Activated naive CD4-positive, alpha-beta T cell treated with anti-CD3 and anti-CD28 coated beads, Interleukin-2, amount 50 U/mL, for 24 hours (primary cell): ENCODE data around the gene POLQ.
"Not testable (repeated sequence)": the region's sequence is repeated elsewhere in the genome, so short reads cannot be mapped to it uniquely, and the experiment has no call there.

Experiments
- H3K27ac Mint-ChIP-seq: one replicate; pipeline ENCODE4 v1.8.0; 2021; ENCODE audit warnings: mild to moderate bottlenecking, mixed read lengths
- H3K27me3 Mint-ChIP-seq: one replicate; pipeline ENCODE4 v1.8.0; 2021; ENCODE audit warnings: mixed read lengths
- H3K36me3 Mint-ChIP-seq: one replicate; pipeline ENCODE4 v1.8.0; 2021; ENCODE audit warnings: mixed read lengths
- H3K4me1 Mint-ChIP-seq: one replicate; pipeline ENCODE4 v1.8.0; 2021; ENCODE audit warnings: mixed read lengths
- H3K4me3 Mint-ChIP-seq: one replicate; pipeline ENCODE4 v1.8.0; 2021; ENCODE audit warnings: mild to moderate bottlenecking, mixed read lengths
- H3K9me3 Mint-ChIP-seq: one replicate; pipeline ENCODE4 v1.8.0; 2021; ENCODE audit warnings: mixed read lengths

The POLQ gene

DNA sequence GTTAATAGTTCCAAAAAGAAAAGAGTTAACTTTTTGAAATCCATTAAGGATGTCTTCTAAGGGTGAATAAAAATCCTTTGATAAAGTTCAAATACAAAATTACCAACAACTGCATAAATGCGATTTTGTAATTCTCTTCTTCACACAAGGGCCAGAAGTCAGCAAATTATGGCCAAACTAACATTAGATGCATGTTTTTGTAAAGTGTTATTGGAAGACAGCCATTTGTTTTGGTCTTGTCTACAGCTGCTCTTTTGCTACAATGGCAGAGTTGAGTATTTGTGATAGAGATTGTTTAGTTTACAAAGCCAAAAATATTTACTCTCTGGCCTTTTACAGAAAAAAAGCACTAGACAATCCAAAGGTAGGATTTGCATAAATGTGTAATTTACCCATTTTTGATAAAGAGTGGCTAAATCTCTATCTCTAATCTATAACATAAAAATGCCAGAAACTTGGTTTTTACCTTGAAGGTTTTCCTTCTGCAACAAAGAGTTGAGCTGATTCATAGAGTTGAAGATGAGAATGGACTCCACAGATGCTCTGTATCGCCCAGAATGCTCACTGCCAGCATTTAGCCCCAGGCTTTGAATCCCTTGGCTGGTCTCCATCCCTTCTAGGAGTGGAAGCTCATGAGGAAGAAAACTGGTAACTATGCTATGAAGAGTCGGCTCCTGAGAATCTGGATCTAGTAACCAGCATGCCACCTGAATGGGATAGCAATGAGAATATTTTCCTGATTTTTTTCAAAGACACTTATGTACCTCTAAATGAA lies 64.5 kb downstream of the POLQ start:
- Mint-ChIP-seq H3K27ac (no peak overlapping the region), H3K4me3 (no peak overlapping the region), H3K27me3 (no peaks in the 10 kb centered on the region), H3K4me1 (no peaks in the 10 kb centered on the region), H3K36me3 (no peaks in the 10 kb centered on the region), H3K9me3 (no peaks in the 10 kb centered on the region)

GRCh38 chr3:121477589-121477988 lies 68.2 kb downstream of the POLQ start:
- Mint-ChIP-seq H3K4me1 (no peaks in the 10 kb centered on the region), H3K27ac (no peak overlapping the region), H3K27me3 (no peaks in the 10 kb centered on the region), H3K9me3 (no peaks in the 10 kb centered on the region), H3K36me3 (no peaks in the 10 kb centered on the region), H3K4me3 (no peak overlapping the region)

DNA sequence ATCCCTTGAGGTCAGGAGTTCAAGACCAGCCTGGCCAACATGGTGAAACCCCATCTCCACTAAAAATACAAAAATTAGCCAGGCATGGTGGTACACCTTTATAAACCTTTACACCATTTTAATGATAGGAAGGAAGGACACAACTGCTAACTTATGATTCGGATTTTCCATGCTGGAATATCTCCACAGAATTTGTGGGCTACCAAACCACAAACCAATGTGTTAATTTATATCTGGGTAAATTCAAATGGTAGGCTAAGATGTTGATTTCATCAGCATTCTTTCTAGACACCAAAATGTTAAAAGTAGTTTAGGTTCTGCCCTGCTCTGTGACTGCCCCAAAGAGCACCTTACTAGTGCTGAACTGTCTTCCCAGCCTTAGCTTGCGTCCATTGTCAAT lies 72.8 kb downstream of the POLQ start:
- Mint-ChIP-seq H3K4me3 (no peak overlapping the region), H3K4me1 (no peaks in the 10 kb centered on the region), H3K27me3 (no peaks in the 10 kb centered on the region), H3K9me3 (no peaks in the 10 kb centered on the region), H3K27ac (no peak overlapping the region), H3K36me3 (no peaks in the 10 kb centered on the region)

- no peaks in the 10 kb centered on the region for H3K4me1 Mint-ChIP-seq
- peaks cover 5% of the 10 kb centered on the region for H3K36me3 Mint-ChIP-seq
- H3K9me3 Mint-ChIP-seq: no peaks in the 10 kb centered on the region
- no peak overlapping the region for H3K4me3 Mint-ChIP-seq
- H3K27ac Mint-ChIP-seq: no peak overlapping the region
- no peaks in the 10 kb centered on the region for H3K27me3 Mint-ChIP-seq
Observed at GRCh38 chr3:121467085-121467484, 78.7 kb downstream of the POLQ start.

- Mint-ChIP-seq H3K4me3 (no peak overlapping the region), H3K27ac (no peak overlapping the region), H3K36me3 (peaks cover 5% of the 10 kb centered on the region), H3K27me3 (no peaks in the 10 kb centered on the region), H3K9me3 (no peaks in the 10 kb centered on the region), H3K4me1 (no peaks in the 10 kb centered on the region)
Observed at GRCh38 chr3:121463745-121464144, 82.0 kb downstream of the POLQ start.

GRCh38 chr3:121462565-121462964 lies 83.2 kb downstream of the POLQ start:
- Mint-ChIP-seq H3K4me1 (no peaks in the 10 kb centered on the region), H3K4me3 (no peak overlapping the region), H3K36me3 (peaks cover 5% of the 10 kb centered on the region), H3K9me3 (no peaks in the 10 kb centered on the region), H3K27me3 (no peaks in the 10 kb centered on the region), H3K27ac (no peak overlapping the region)

DNA sequence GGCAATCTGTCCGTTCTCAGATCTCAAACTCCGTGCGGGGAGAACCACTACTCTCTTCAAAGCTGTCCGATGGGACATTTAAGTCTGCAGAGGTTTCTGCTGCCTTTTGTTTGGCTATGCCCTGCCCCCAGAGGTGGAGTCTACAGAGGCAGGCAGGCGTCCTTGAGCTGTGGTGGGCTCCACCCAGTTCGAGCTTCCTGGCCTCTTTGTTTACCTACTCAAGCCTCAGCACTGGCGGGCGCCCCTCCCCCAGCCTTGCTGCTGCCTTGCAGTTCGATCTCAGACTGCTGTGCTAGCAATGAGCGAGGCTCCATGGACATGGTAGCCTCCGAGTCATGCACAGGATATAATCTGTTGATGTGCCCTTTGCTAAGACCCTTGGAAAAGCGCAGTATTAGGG lies 94.0 kb downstream of the POLQ start:
- H3K27ac Mint-ChIP-seq: not testable (repeated sequence)

DNA sequence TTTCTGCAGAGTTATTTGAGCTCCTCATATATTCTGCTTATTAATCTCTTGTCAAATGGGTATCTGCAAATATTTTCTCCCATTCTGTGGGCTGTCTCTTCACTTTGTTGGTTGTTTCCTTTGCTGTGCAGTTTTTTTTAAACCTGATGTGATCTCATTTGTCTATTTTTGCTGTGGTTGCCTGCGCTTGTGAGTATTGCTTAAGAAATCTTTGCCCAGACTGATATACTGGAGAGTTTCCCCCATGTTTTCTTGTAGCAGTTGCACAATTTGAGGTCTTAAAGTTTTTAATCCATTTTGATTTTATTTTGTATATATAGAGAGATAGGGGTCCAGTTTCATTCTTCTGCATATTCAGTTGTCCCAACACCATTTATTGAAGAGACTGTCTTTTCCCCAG lies 102.3 kb downstream of the POLQ start:
- Mint-ChIP-seq H3K4me1 (no peaks in the 10 kb centered on the region), H3K36me3 (peaks cover 3% of the 10 kb centered on the region), H3K27ac (no peak overlapping the region), H3K27me3 (no peaks in the 10 kb centered on the region), H3K9me3 (no peaks in the 10 kb centered on the region), H3K4me3 (no peak overlapping the region)

More for the DNA sequence above, 94.0 kb downstream of the POLQ start:
- not testable (repeated sequence) for H3K4me1 Mint-ChIP-seq, H3K4me3 Mint-ChIP-seq, H3K27me3 Mint-ChIP-seq, H3K9me3 Mint-ChIP-seq
- peaks cover 11% of the 10 kb centered on the region for H3K36me3 Mint-ChIP-seq

- Mint-ChIP-seq H3K27me3 (no peaks in the 10 kb centered on the region), H3K36me3 (no peaks in the 10 kb centered on the region), H3K9me3 (no peaks in the 10 kb centered on the region), H3K4me1 (peaks cover 13% of the 10 kb centered on the region), H3K4me3 (no peak overlapping the region), H3K27ac (no peak overlapping the region)
Observed at GRCh38 chr3:121436641-121437040, 109.1 kb downstream of the POLQ start.

DNA sequence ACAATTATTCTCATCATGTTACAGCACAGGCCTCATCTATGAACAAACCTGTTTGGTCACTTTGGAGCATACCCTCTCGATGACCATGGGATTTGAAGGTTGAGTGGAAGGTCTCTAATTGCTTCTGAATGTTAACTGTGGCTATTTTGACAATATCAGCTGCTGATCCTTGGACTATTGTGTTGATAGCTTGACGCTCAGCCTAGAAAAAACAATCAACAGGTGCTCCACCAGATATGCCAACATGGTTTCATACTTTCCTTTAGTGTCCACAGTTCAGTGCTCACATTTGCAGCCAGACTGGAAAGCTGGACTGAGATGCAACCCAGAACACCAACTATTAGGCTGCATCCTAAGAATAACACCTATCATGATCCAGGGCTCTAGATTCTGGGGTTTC lies 109.7 kb downstream of the POLQ start:
- Mint-ChIP-seq H3K36me3 (no peaks in the 10 kb centered on the region), H3K27me3 (no peaks in the 10 kb centered on the region), H3K9me3 (no peaks in the 10 kb centered on the region), H3K27ac (no peak overlapping the region), H3K4me3 (no peak overlapping the region), H3K4me1 (peaks cover 16% of the 10 kb centered on the region)

DNA sequence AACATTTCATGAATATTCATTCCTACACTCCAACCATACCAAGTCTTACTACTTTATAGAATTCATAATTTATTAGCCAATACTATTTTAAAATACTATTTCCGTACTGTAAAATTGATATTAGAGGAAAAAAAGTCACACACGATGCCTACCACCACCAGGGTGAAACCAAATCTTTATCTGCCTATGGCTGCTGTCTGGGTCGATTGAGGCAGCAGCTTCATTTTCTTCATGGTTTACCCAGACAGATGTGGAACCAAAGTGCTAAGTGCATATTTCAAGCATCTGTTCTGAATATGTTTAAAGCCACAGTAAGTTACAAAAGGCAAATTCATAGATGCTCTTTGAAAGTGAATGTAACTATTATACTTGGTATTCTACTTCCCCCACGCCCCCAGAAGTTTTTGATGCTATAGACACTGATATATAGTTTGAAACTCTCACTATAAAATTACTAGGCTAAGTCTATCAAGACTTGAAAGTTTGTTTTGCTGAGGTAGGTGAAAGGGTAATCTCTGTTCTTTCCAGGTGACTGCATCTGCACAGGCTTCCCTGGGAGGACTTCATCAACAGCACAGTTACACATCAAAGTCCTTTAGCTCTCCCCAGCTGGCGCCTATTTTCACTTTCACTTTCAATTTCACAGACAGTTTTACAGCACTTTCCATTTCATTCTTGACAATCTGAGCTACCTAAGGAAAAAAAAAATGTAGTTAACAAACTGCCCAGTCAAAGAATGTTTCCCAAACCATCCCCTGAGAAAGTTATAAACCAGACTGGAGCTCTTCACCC lies 113.9 kb downstream of the POLQ start:
- Mint-ChIP-seq H3K27me3 (no peaks in the 10 kb centered on the region), H3K36me3 (no peaks in the 10 kb centered on the region), H3K9me3 (no peaks in the 10 kb centered on the region), H3K4me1 (peaks cover 22% of the 10 kb centered on the region), H3K4me3 (peak overlapping the region; percentile 51), H3K27ac (peak overlapping the region; percentile 38)

GRCh38 chr3:121430664-121431215 lies 115.0 kb downstream of the POLQ start:
- no peak overlapping the region for H3K4me3 Mint-ChIP-seq
- no peaks in the 10 kb centered on the region for H3K9me3 Mint-ChIP-seq
- peaks cover 22% of the 10 kb centered on the region for H3K4me1 Mint-ChIP-seq
- H3K36me3 Mint-ChIP-seq: no peaks in the 10 kb centered on the region
- peak overlapping the region; percentile 62 for H3K27ac Mint-ChIP-seq
- H3K27me3 Mint-ChIP-seq: no peaks in the 10 kb centered on the region

GRCh38 chr3:121424549-121424948 lies 121.2 kb downstream of the POLQ start:
- Mint-ChIP-seq H3K4me3 (no peak overlapping the region), H3K9me3 (no peaks in the 10 kb centered on the region), H3K27ac (no peak overlapping the region), H3K4me1 (no peaks in the 10 kb centered on the region), H3K36me3 (no peaks in the 10 kb centered on the region), H3K27me3 (no peaks in the 10 kb centered on the region)

GRCh38 chr3:121418182-121418581 lies 127.6 kb downstream of the POLQ start:
- Mint-ChIP-seq H3K9me3 (no peaks in the 10 kb centered on the region), H3K4me1 (no peaks in the 10 kb centered on the region), H3K27me3 (peaks cover 2% of the 10 kb centered on the region), H3K36me3 (no peaks in the 10 kb centered on the region), H3K4me3 (no peak overlapping the region), H3K27ac (no peak overlapping the region)

DNA sequence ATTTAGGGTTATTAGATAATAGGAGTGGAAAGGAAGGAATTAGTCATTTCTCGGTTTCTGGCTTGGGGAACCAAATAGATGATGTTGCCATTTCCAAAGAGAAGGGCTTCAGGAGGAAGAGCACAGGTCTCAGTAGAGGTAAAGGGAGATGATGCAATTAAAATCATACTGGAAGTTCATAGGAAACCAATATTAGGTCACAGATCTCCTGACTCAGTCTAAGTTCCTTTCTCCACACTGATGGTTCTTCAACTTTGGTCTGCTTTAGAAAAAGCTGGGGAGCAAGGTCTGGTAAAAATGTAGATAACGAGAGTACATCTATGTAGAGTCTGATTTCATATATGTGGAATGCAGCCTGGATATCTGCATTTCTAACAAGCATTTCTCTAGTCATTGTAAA lies 130.9 kb downstream of the POLQ start:
- Mint-ChIP-seq H3K9me3 (no peaks in the 10 kb centered on the region), H3K4me3 (no peak overlapping the region), H3K36me3 (no peaks in the 10 kb centered on the region), H3K4me1 (no peaks in the 10 kb centered on the region), H3K27me3 (peaks cover 2% of the 10 kb centered on the region), H3K27ac (peak overlapping the region; percentile 15)

DNA sequence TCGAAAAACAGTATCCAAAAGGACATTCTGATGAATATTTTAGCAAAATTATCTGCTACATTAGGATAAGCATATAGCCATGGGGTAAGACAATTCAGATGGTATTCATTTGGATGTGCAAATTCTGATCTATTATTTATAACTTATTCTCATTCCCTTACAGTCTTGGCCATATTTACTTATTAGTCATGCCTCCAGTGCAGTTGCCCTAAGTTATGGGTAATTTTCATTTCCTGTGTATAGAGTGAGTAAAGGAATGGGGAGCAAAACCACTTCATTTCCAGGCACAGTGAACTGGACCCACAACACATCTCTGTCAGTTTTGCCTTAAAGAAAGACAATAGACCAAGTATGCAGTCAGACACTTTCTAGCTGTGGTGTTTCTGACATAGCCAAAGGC lies 134.3 kb downstream of the POLQ start:
- Mint-ChIP-seq H3K36me3 (no peaks in the 10 kb centered on the region), H3K27me3 (peaks cover 8% of the 10 kb centered on the region)

More for the DNA sequence above, 134.3 kb downstream of the POLQ start:
- Mint-ChIP-seq H3K4me3 (no peak overlapping the region), H3K4me1 (no peaks in the 10 kb centered on the region), H3K27ac (no peak overlapping the region), H3K9me3 (no peaks in the 10 kb centered on the region)
